Neural cell (in vitro differentiated cells): ENCODE measurements around the gene CARMIL1. TPM values are rescaled to one million over a fixed set of nuclear protein-coding genes. Genes with fewer than 3 reads are reported as not detected.

Experiments used
- H2AFZ ChIP-seq: fragments of 200-600, 300-800 bp; sonication (generic), shearing (Covaris generic); 2 replicates; pipeline ENCODE4 v1.6.0; 2014; ENCODE audit warnings: low read depth, mild to moderate bottlenecking, antibody characterized with exemption, low read length, moderate library complexity
- H3F3A ChIP-seq: fragments of 200-600 bp; shearing (Covaris generic); 2 replicates; pipeline ENCODE4 v1.6.1; 2016; ENCODE audit warnings: mild to moderate bottlenecking, moderate library complexity, mixed read lengths, antibody characterized with exemption, low read length; ENCODE audit not compliant: insufficient read depth, poor library complexity, severe bottlenecking
- H3K27ac ChIP-seq: fragments of 200-600, 300-800 bp; sonication (generic), shearing (Covaris generic); 2 replicates; pipeline ENCODE4 v1.5.1; 2014; ENCODE audit warnings: mild to moderate bottlenecking, low read length, moderate library complexity
- H3K27me3 ChIP-seq: fragments of 300-800, 200-600 bp; sonication (generic), shearing (Covaris generic); 2 replicates; pipeline ENCODE4 v1.6.0; 2014; ENCODE audit warnings: mild to moderate bottlenecking, low read depth, low read length, moderate library complexity; ENCODE audit not compliant: insufficient read depth
- H3K36me3 ChIP-seq: fragments of 300-800, 200-600 bp; sonication (generic), shearing (Covaris generic); 2 replicates; pipeline ENCODE4 v1.5.1; 2014; ENCODE audit warnings: mild to moderate bottlenecking, antibody characterized with exemption, low read length, moderate library complexity; ENCODE audit not compliant: insufficient read depth
- H3K4me2 ChIP-seq: fragments of 300-800, 200-600 bp; sonication (generic), shearing (Covaris generic); 2 replicates; pipeline ENCODE4 v1.6.0; 2014; ENCODE audit warnings: mild to moderate bottlenecking, low read length
- H3K4me3 ChIP-seq: fragments of 300-800, 200-600 bp; sonication (generic), shearing (Covaris generic); 2 replicates; pipeline ENCODE4 v1.5.1; 2014; ENCODE audit warnings: mild to moderate bottlenecking, low read length, moderate library complexity
- H3K79me2 ChIP-seq: fragments of 200-600 bp; shearing (Covaris generic); replicated peaks from 2 replicates; pipeline ENCODE4 v1.6.0; 2014; ENCODE audit warnings: mild to moderate bottlenecking, low read length, moderate library complexity; ENCODE audit not compliant: insufficient read depth
- H3K9ac ChIP-seq: fragments of 300-800, 200-600 bp; sonication (generic), shearing (Covaris generic); 2 replicates; pipeline ENCODE4 v1.6.1; 2016; ENCODE audit warnings: mild to moderate bottlenecking, low read length, mixed read lengths
- H3K9me2 ChIP-seq: fragments of 200-600 bp; shearing (Covaris generic); 2 replicates; pipeline ENCODE4 v1.6.1; 2016; ENCODE audit warnings: mild to moderate bottlenecking, low read length, mixed read lengths; ENCODE audit not compliant: insufficient read depth
- H3K9me3 ChIP-seq: fragments of 200-600, 300-800 bp; sonication (generic), shearing (Covaris generic); 2 replicates; pipeline ENCODE4 v1.6.1; 2016; ENCODE audit warnings: mild to moderate bottlenecking, mixed run types, low read length, moderate library complexity, mixed read lengths
- H4K20me1 ChIP-seq: fragments of 200-600 bp; shearing (Covaris generic); 2 replicates; pipeline ENCODE4 v1.6.1; 2016; ENCODE audit warnings: mild to moderate bottlenecking, mixed run types; ENCODE audit not compliant: insufficient read depth
- CTCF ChIP-seq: fragments of 450-650 bp; IDR thresholded peaks from 2 replicates; pipeline ENCODE4 v1.5.1; 2014; ENCODE audit warnings: antibody characterized with exemption, mild to moderate bottlenecking, moderate library complexity; ENCODE audit not compliant: poor library complexity, severe bottlenecking
- EP300 ChIP-seq: fragments of 450-650 bp; conservative IDR thresholded peaks from 2 replicates; pipeline ENCODE4 v1.6.1; 2014; ENCODE audit warnings: antibody characterized with exemption, mild to moderate bottlenecking, moderate library complexity; ENCODE audit not compliant: poor library complexity, severe bottlenecking
- EZH2 ChIP-seq: fragments of 200-600, 300-800 bp; shearing (Covaris generic), sonication (generic); IDR thresholded peaks from 2 replicates; pipeline ENCODE4 v1.6.1; 2014; ENCODE audit warnings: antibody characterized with exemption, low read length, borderline replicate concordance, mild to moderate bottlenecking; ENCODE audit not compliant: insufficient read depth, poor library complexity, severe bottlenecking
- MXI1 ChIP-seq: fragments of 450-650 bp; conservative IDR thresholded peaks from 2 replicates; pipeline ENCODE4 v1.6.1; 2014; ENCODE audit warnings: antibody characterized with exemption, mild to moderate bottlenecking; ENCODE audit not compliant: poor library complexity, severe bottlenecking
- POLR2AphosphoS5 ChIP-seq: IDR thresholded peaks from 2 replicates; pipeline ENCODE4 v1.6.1; 2012
- RAD21 ChIP-seq: fragments of 450-650 bp; conservative IDR thresholded peaks from 2 replicates; pipeline ENCODE4 v1.6.1; 2014; ENCODE audit warnings: antibody characterized with exemption, mild to moderate bottlenecking, moderate library complexity
- REST ChIP-seq: IDR thresholded peaks from 2 replicates; pipeline ENCODE4 v1.6.1; 2012; ENCODE audit warnings: borderline replicate concordance
- SMC3 ChIP-seq: fragments of 450-650 bp; conservative IDR thresholded peaks from 2 replicates; pipeline ENCODE4 v1.6.1; 2014; ENCODE audit warnings: antibody characterized with exemption, mild to moderate bottlenecking, moderate library complexity; ENCODE audit not compliant: poor library complexity
- TAF1 ChIP-seq: IDR thresholded peaks from 2 replicates; pipeline ENCODE4 v1.6.1; 2012; ENCODE audit warnings: low read depth
- polyA plus RNA-seq: library from polyadenylated mRNA; depleted of rRNA; stranded (reverse); fragments of >200 nt; gene quantifications from 2 replicates; pipeline ENCODE4 v1.2.3, GENCODE V29; 2014

CARMIL1 gene
- polyA plus RNA-seq, 1 donor from 2014 or later, result 5.3 TPM

- no peak overlapping the region for H3K9ac ChIP-seq
- no peaks in the 10 kb centered on the region for H4K20me1 ChIP-seq
- TF ChIP-seq EZH2 (no peak), EP300 (no peak), TAF1 (no peak), SMC3 (no peak), POLR2AphosphoS5 (no peak), CTCF (no peak), REST (no peak), RAD21 (no peak), MXI1 (no peak)
- H3K9me3 ChIP-seq, result no peaks in the 10 kb centered on the region
- H3K36me3 ChIP-seq, result no peaks in the 10 kb centered on the region
- peak overlapping the region; percentile 41 for H3K4me2 ChIP-seq
- H2AFZ ChIP-seq, result no peak overlapping the region
- H3K9me2 ChIP-seq, result no peaks in the 10 kb centered on the region
- peak overlapping the region; percentile 82 for H3K4me3 ChIP-seq
- no peaks in the 10 kb centered on the region for H3F3A ChIP-seq
- no peak overlapping the region for H3K27ac ChIP-seq
- no peaks in the 10 kb centered on the region for H3K27me3 ChIP-seq
- H3K79me2 ChIP-seq, result no peaks in the 10 kb centered on the region
These were observed 1.3 kb upstream of the CARMIL1 start for GRCh38 chr6:25277857-25278256.

- no peaks in the 10 kb centered on the region for H3K79me2 ChIP-seq
- H4K20me1 ChIP-seq, result no peaks in the 10 kb centered on the region
- H3K9me2 ChIP-seq, result no peaks in the 10 kb centered on the region
- H3K27me3 ChIP-seq, result no peaks in the 10 kb centered on the region
- no peak overlapping the region for H2AFZ ChIP-seq
- no peak overlapping the region for H3K27ac ChIP-seq
- H3K4me3 ChIP-seq, result peak overlapping the region; percentile 82
- H3K9me3 ChIP-seq, result no peaks in the 10 kb centered on the region
- TF ChIP-seq MXI1 (peak; percentile 92), POLR2AphosphoS5 (no peak)
- H3F3A ChIP-seq, result no peaks in the 10 kb centered on the region
- H3K36me3 ChIP-seq, result no peaks in the 10 kb centered on the region
- peak overlapping the region; percentile 41 for H3K4me2 ChIP-seq
- H3K9ac ChIP-seq, result peak overlapping the region; percentile 71
These were observed 787 bp upstream of the CARMIL1 start for GRCh38 chr6:25278261-25278913.
